HepG2 (cell line): ENCODE data around the gene IMPDH2.

Source experiments
- CREB1 ChIP-seq, 2 experiments: fragments of 450-650 bp in 1 of 2; IDR thresholded peaks; 2 replicates each; pipeline ENCODE4 v1.6.1; 2016 to 2017; ENCODE audit warnings: control low read depth in 1 of 2, mild to moderate bottlenecking in 1 of 2, missing compliant biosample characterization in 1 of 2, missing genetic modification characterization in 1 of 2
- EHMT2 ChIP-seq: fragments of 200-600 bp; sonication (generic); IDR thresholded peaks from 2 replicates; pipeline ENCODE4 v1.7.0; 2017; ENCODE audit warnings: antibody characterized with exemption, low read depth, low read length, borderline replicate concordance
- ETV6 ChIP-seq: sonication (generic); formaldehyde crosslinking; conservative IDR thresholded peaks from 2 replicates; pipeline ENCODE4 v1.4.0; 2020; ENCODE audit warnings: missing genetic modification reagents
- MYNN ChIP-seq: sonication (generic); formaldehyde crosslinking; IDR thresholded peaks from 2 replicates; pipeline ENCODE4 v1.4.0; 2020; ENCODE audit warnings: mild to moderate bottlenecking, low read depth, missing genetic modification reagents
- NR1H2 ChIP-seq: sonication (generic); formaldehyde crosslinking; IDR thresholded peaks from 2 replicates; pipeline ENCODE4 v1.8.1; 2022; ENCODE audit warnings: low read depth, missing genetic modification reagents, borderline replicate concordance
- SP4 ChIP-seq: sonication (generic); formaldehyde crosslinking; IDR thresholded peaks from 2 replicates; pipeline ENCODE4 v1.8.1; 2023; ENCODE audit warnings: mild to moderate bottlenecking, missing genetic modification reagents
- SUZ12 ChIP-seq: fragments of 150-350 bp; IDR thresholded peaks from 2 replicates; pipeline ENCODE4 v1.6.1; 2014; ENCODE audit warnings: low read depth, low read length
- TBL1XR1 ChIP-seq: fragments of 150-350 bp; IDR thresholded peaks from 2 replicates; pipeline ENCODE4 v1.6.1; 2014; ENCODE audit warnings: borderline replicate concordance, low read length; ENCODE audit not compliant: partially characterized antibody
- ZFP41 ChIP-seq: sonication (generic); formaldehyde crosslinking; IDR thresholded peaks from 2 replicates; pipeline ENCODE4 v1.4.0; 2020; ENCODE audit warnings: mild to moderate bottlenecking, missing genetic modification reagents, borderline replicate concordance
- ZHX1 ChIP-seq: sonication (generic); formaldehyde crosslinking; IDR thresholded peaks from 2 replicates; pipeline ENCODE4 v1.8.1; 2022; ENCODE audit warnings: low read depth, mild to moderate bottlenecking, missing genetic modification reagents
- ZNF589 ChIP-seq: sonication (generic); formaldehyde crosslinking; conservative IDR thresholded peaks from 2 replicates; pipeline ENCODE4 v1.8.0; 2022; ENCODE audit warnings: mild to moderate bottlenecking, moderate library complexity, missing genetic modification reagents
- ZZZ3 ChIP-seq: sonication (generic); formaldehyde crosslinking; IDR thresholded peaks from 2 replicates; pipeline ENCODE4 v1.4.0; 2020; ENCODE audit warnings: missing genetic modification reagents, mild to moderate bottlenecking, borderline replicate concordance

GRCh38 chr3:49013738-49014660 is 15.2 kb downstream of the IMPDH2 start:
- TF ChIP-seq ZHX1 (CRISPR knock-in tag): no peak
- TF ChIP-seq EHMT2: no peak
- no peak for TF ChIP-seq MYNN (CRISPR knock-in tag)
- no peak for TF ChIP-seq SUZ12
- no peak for TF ChIP-seq TBL1XR1
- TF ChIP-seq NR1H2 (CRISPR knock-in tag): no peak
- TF ChIP-seq SP4 (CRISPR knock-in tag): no peak
- TF ChIP-seq ZFP41 (CRISPR knock-in tag): no peak
- no peak for TF ChIP-seq ZZZ3
- no peak for TF ChIP-seq ZNF589
- no peak for TF ChIP-seq ETV6
- TF ChIP-seq CREB1 (IDR thresholded peaks at IDR 0.05): no peak
- TF ChIP-seq CREB1 (CRISPR knock-in tag; IDR thresholded peaks at IDR 0.05): no peak
